GM23248 (cell line): ENCODE data around the gene TMUB1. TPM values are rescaled to one million over a fixed set of nuclear protein-coding genes. Genes with fewer than 3 reads are reported as not detected.

Source experiments
- DNase-seq: peaks from one replicate; pipeline ENCODE4 v3.0.0-alpha.2; 2015
- H2AFZ ChIP-seq: fragments of 200-600 bp; sonication (generic); 2 replicates; pipeline ENCODE4 v1.6.1; 2016; ENCODE audit warnings: antibody characterized with exemption
- H3F3A ChIP-seq: fragments of 200-600 bp; sonication (generic); 2 replicates; pipeline ENCODE4 v1.6.1; 2016; ENCODE audit warnings: mild to moderate bottlenecking, antibody characterized with exemption, mixed run types; ENCODE audit not compliant: insufficient read depth
- H3K27ac ChIP-seq: fragments of 200-600 bp; sonication (generic); 2 replicates; pipeline ENCODE4 v1.5.1; 2016; ENCODE audit warnings: mild to moderate bottlenecking
- H3K27me3 ChIP-seq: fragments of 200-600 bp; sonication (generic); replicated peaks from 2 replicates; pipeline ENCODE4 v1.6.1; 2016; ENCODE audit warnings: mild to moderate bottlenecking; ENCODE audit not compliant: insufficient read depth
- H3K36me3 ChIP-seq: fragments of 200-600 bp; sonication (generic); 2 replicates; pipeline ENCODE4 v1.6.1; 2016; ENCODE audit warnings: low read depth, mild to moderate bottlenecking
- H3K4me1 ChIP-seq: fragments of 200-600 bp; sonication (generic); 2 replicates; pipeline ENCODE4 v1.6.1; 2016; ENCODE audit warnings: mild to moderate bottlenecking; ENCODE audit not compliant: insufficient read depth
- H3K4me2 ChIP-seq: fragments of 200-600 bp; sonication (generic); one replicate; pipeline ENCODE4 v1.6.1; 2016; ENCODE audit warnings: mild to moderate bottlenecking; ENCODE audit not compliant: unreplicated experiment
- H3K4me3 ChIP-seq: fragments of 200-600 bp; sonication (generic); 2 replicates; pipeline ENCODE4 v1.5.1; 2016; ENCODE audit warnings: mild to moderate bottlenecking
- H3K79me2 ChIP-seq: fragments of 200-600 bp; sonication (generic); 2 replicates; pipeline ENCODE4 v1.6.1; 2016; ENCODE audit warnings: mild to moderate bottlenecking; ENCODE audit not compliant: insufficient read depth
- H3K9ac ChIP-seq: fragments of 200-600 bp; sonication (generic); 2 replicates; pipeline ENCODE4 v1.6.1; 2016; ENCODE audit warnings: mild to moderate bottlenecking
- H3K9me2 ChIP-seq: fragments of 200-600 bp; sonication (generic); 2 replicates; pipeline ENCODE4 v1.6.1; 2016; ENCODE audit warnings: mixed run types, mild to moderate bottlenecking, moderate library complexity; ENCODE audit not compliant: insufficient read depth
- H3K9me3 ChIP-seq: fragments of 200-600 bp; sonication (generic); one replicate; pipeline ENCODE4 v1.6.1; 2017; ENCODE audit warnings: low read depth
- H4K20me1 ChIP-seq: fragments of 200-600 bp; sonication (generic); 2 replicates; pipeline ENCODE4 v1.6.0; 2016; ENCODE audit not compliant: insufficient read depth
- EZH2 ChIP-seq: fragments of 200-600 bp; sonication (generic); IDR thresholded peaks from 2 replicates; pipeline ENCODE4 v1.6.1; 2018; ENCODE audit warnings: antibody characterized with exemption, mild to moderate bottlenecking; ENCODE audit not compliant: insufficient read depth, poor library complexity, severe bottlenecking
- EZH2phosphoT487 ChIP-seq: fragments of 200-600 bp; sonication (generic); IDR thresholded peaks from 2 replicates; pipeline ENCODE4 v1.6.1; 2018; ENCODE audit warnings: antibody characterized with exemption, moderate library complexity, mild to moderate bottlenecking, low read depth; ENCODE audit not compliant: insufficient read depth
- WGBS, 2 experiments: methylation state at CpG; one replicate each; pipeline ENCODE4 v1.1.6; 2015 to 2017; ENCODE audit warnings: low lambda C conversion rate in 2 of 2, low coverage in 1 of 2; ENCODE audit errors: missing lambda C conversion rate in 2 of 2; 5-methylcytosine and 5-hydroxymethylcytosine counted together
- in situ Hi-C: fragments of 300-500 bp; cut with MboI; formaldehyde crosslinking; loops from 2 replicates; pipeline ENCODE4 v1.15.0; 2020
- polyA plus RNA-seq: library from polyadenylated mRNA; unstranded; fragments of >200 nt; fragmentation: Nextera tagmentation; extraction: Ambion mirVana; gene quantifications from 2 replicates; pipeline ENCODE4 v1.2.1, GENCODE V29; 2016
- total RNA-seq: library from RNA; depleted of rRNA; stranded (reverse); fragments of >200 nt; shearing (Covaris generic); gene quantifications from 2 replicates; pipeline ENCODE4 v1.2.3, GENCODE V29; 2014

TMUB1 gene
- total and polyA plus RNA-seq, 2 experiments from 2014 or later = 19.9 to 33.6 TPM

GRCh38 chr7:151124899-151125399 lies 41.7 kb upstream of the TMUB1 start:
- H3K4me1 ChIP-seq = no peaks in the 10 kb centered on the region
- H3K36me3 ChIP-seq = peaks cover 6% of the 10 kb centered on the region
- H3K4me3 ChIP-seq = no peak overlapping the region
- TF ChIP-seq EZH2 (no peak), EZH2phosphoT487 (no peak)
- no peaks in the 10 kb centered on the region for H3K9me3 ChIP-seq
- no peak overlapping the region for H3K27ac ChIP-seq
- WGBS, 2 experiments = 96 to 97% methylated on average over 14 of the region's 14 CpGs
- H3F3A ChIP-seq = no peaks in the 10 kb centered on the region
- DNase-seq = no peak
- 0 out of 2 replicates have a peak, but pooled peaks cover 7% of the 10 kb centered on the region for H3K79me2 ChIP-seq
- H3K9me2 ChIP-seq = no peaks in the 10 kb centered on the region
- no peaks in the 10 kb centered on the region for H4K20me1 ChIP-seq
- in situ Hi-C loops = no loop called here
- no peaks in the 10 kb centered on the region for H3K27me3 ChIP-seq
- H2AFZ ChIP-seq = no peak overlapping the region
- H3K9ac ChIP-seq = no peak overlapping the region
- H3K4me2 ChIP-seq = no peak overlapping the region

GRCh38 chr7:151124481-151124880 lies 41.2 kb upstream of the TMUB1 start:
- H3K36me3 ChIP-seq = peaks cover 6% of the 10 kb centered on the region
- H3F3A ChIP-seq = no peaks in the 10 kb centered on the region
- peaks cover 7% of the 10 kb centered on the region; the same call in 1 of the 2 replicates for H3K79me2 ChIP-seq
- no peak overlapping the region for H2AFZ ChIP-seq
- WGBS, 2 experiments = 77 to 84% methylated on average over 6 to 7 of the region's 7 CpGs
- H3K27ac ChIP-seq = no peak overlapping the region
- no peak overlapping the region for H3K4me3 ChIP-seq
- H3K27me3 ChIP-seq = no peaks in the 10 kb centered on the region
- H4K20me1 ChIP-seq = no peaks in the 10 kb centered on the region
- no peaks in the 10 kb centered on the region for H3K9me2 ChIP-seq
- no peak overlapping the region for H3K9ac ChIP-seq
- H3K9me3 ChIP-seq = no peaks in the 10 kb centered on the region
- H3K4me2 ChIP-seq = no peak overlapping the region
- DNase-seq = no peak
- no peaks in the 10 kb centered on the region for H3K4me1 ChIP-seq
- TF ChIP-seq EZH2phosphoT487 = no peak
- in situ Hi-C loops = no loop called here

GRCh38 chr7:151123822-151124464 lies 40.6 kb upstream of the TMUB1 start:
- peaks cover 6% of the 10 kb centered on the region for H3K36me3 ChIP-seq
- H3K4me2 ChIP-seq = no peak overlapping the region
- H3K27me3 ChIP-seq = no peaks in the 10 kb centered on the region
- peak; percentile 82 for DNase-seq
- no peaks in the 10 kb centered on the region for H3K9me3 ChIP-seq
- H3K79me2 ChIP-seq = peaks cover 7% of the 10 kb centered on the region; the same call in 1 of the 2 replicates
- in situ Hi-C loops = no loop called here
- no peak overlapping the region for H3K4me3 ChIP-seq
- H3K9me2 ChIP-seq = no peaks in the 10 kb centered on the region
- no peak overlapping the region for H3K27ac ChIP-seq
- TF ChIP-seq EZH2 (no peak), EZH2phosphoT487 (no peak)
- no peaks in the 10 kb centered on the region for H3K4me1 ChIP-seq
- H4K20me1 ChIP-seq = no peaks in the 10 kb centered on the region
- H2AFZ ChIP-seq = no peak overlapping the region
- WGBS, 2 experiments = 59 to 60% methylated on average over 24 of the region's 24 CpGs
- H3F3A ChIP-seq = no peaks in the 10 kb centered on the region
- H3K9ac ChIP-seq = no peak overlapping the region

- Histone ChIP-seq H3K79me2 (peaks cover 7% of the 10 kb centered on the region; the same call in 1 of the 2 replicates), H4K20me1 (no peaks in the 10 kb centered on the region), H3K9me3 (no peaks in the 10 kb centered on the region), H3F3A (no peaks in the 10 kb centered on the region), H3K4me2 (no peak overlapping the region), H3K4me1 (no peaks in the 10 kb centered on the region), H3K27me3 (no peaks in the 10 kb centered on the region), H2AFZ (no peak overlapping the region), H3K36me3 (peaks cover 6% of the 10 kb centered on the region), H3K4me3 (no peak overlapping the region), H3K9me2 (no peaks in the 10 kb centered on the region), H3K27ac (no peak overlapping the region), H3K9ac (no peak overlapping the region)
- no peak for DNase-seq
- 93 to 94% methylated on average over 32 to 50 of the region's 50 CpGs for WGBS, 2 experiments
- in situ Hi-C loops = no loop called here
- no peak for TF ChIP-seq EZH2phosphoT487
- no peak for TF ChIP-seq EZH2
Observed at GRCh38 chr7:151123158-151123821, 40.0 kb upstream of the TMUB1 start.
